ENCODE measurements around the gene RBFOX2. TPM values are rescaled to one million over a fixed set of nuclear protein-coding genes. Genes with fewer than 3 reads are reported as not detected.

Gene RBFOX2
- total and polyA plus RNA-seq, 2 experiments from 2014 or later: 88.8 to 131 TPM

DNA sequence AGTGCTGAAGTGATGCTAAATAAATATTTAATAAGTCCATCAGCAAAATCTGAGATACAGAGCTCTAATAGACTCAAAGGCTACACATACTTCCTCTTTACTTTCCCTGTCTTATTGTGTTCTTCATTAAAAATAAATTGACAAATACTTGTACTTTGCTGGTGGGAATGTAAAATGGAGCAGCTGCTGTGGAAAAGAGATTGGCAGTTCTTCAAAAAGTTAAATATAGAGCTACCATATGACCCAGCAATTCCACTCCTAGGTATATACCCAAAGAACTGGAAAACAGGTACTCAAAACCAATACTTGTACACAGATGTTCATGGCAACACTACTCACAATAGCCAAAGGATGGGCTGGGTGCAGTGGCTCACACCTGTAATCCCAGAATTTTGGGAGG, 76.0 kb downstream of the RBFOX2 start:
- peaks cover 10% of the 10 kb centered on the region for H3K4me1 Mint-ChIP-seq
- Histone ChIP-seq H3K79me2 (replicated peaks; ENCODE audit: insufficient read depth) (peaks cover 52% of the 10 kb centered on the region), H4K20me1 (replicated peaks; ENCODE audit: insufficient read depth) (0 out of 2 replicates have a peak, but pooled peaks cover 9% of the 10 kb centered on the region)

More for the DNA sequence above, 76.0 kb downstream of the RBFOX2 start:
- Histone ChIP-seq H3F3A (replicated peaks; ENCODE audit: low read depth) (no peaks in the 10 kb centered on the region), H3K27ac (ENCODE audit: low read depth) (no peak overlapping the region), H3K9me2 (ENCODE audit: insufficient read depth) (no peaks in the 10 kb centered on the region), H3K36me3 (ENCODE audit: insufficient read depth) (no peaks in the 10 kb centered on the region), H3K27me3 (ENCODE audit: insufficient read depth) (no peaks in the 10 kb centered on the region), H3K4me3 (no peak overlapping the region), H3K4me2 (no peak overlapping the region), H2AFZ (no peak overlapping the region), H3K4me1 (ENCODE audit: insufficient read depth) (no peaks in the 10 kb centered on the region)
- no peak overlapping the region for H3K4me3 Mint-ChIP-seq
- ATAC-seq (no peak), DNase-seq (ENCODE audit: low spot score) (no peak)
- TF ChIP-seq POLR2AphosphoS5 (IDR thresholded peaks at IDR 0.05; ENCODE audit: low read depth) (no peak), JUNB (IDR thresholded peaks at IDR 0.05; ENCODE audit: unreplicated experiment) (no peak), CTCF (conservative IDR thresholded peaks at IDR 0.05; ENCODE audit: low read depth in 2 of 2) (no peak), ETS1 (IDR thresholded peaks at IDR 0.05) (no peak), EZH2phosphoT487 (IDR thresholded peaks at IDR 0.05; ENCODE audit: unreplicated experiment) (no peak), EZH2 (IDR thresholded peaks at IDR 0.05; ENCODE audit: low read depth, unreplicated experiment) (no peak), ZNF331 (CRISPR knock-in tag; IDR thresholded peaks at IDR 0.05; ENCODE audit: low read depth) (no peak), NANOG (IDR thresholded peaks at IDR 0.05; ENCODE audit: borderline replicate concordance) (no peak), CREB1 (CRISPR knock-in tag; IDR thresholded peaks at IDR 0.05; ENCODE audit: low read depth) (no peak), STAT1 (IDR thresholded peaks at IDR 0.05; ENCODE audit: unreplicated experiment) (no peak), ZNF114 (CRISPR knock-in tag; IDR thresholded peaks at IDR 0.05) (no peak)
- TF ChIP-seq, protein P1, sequence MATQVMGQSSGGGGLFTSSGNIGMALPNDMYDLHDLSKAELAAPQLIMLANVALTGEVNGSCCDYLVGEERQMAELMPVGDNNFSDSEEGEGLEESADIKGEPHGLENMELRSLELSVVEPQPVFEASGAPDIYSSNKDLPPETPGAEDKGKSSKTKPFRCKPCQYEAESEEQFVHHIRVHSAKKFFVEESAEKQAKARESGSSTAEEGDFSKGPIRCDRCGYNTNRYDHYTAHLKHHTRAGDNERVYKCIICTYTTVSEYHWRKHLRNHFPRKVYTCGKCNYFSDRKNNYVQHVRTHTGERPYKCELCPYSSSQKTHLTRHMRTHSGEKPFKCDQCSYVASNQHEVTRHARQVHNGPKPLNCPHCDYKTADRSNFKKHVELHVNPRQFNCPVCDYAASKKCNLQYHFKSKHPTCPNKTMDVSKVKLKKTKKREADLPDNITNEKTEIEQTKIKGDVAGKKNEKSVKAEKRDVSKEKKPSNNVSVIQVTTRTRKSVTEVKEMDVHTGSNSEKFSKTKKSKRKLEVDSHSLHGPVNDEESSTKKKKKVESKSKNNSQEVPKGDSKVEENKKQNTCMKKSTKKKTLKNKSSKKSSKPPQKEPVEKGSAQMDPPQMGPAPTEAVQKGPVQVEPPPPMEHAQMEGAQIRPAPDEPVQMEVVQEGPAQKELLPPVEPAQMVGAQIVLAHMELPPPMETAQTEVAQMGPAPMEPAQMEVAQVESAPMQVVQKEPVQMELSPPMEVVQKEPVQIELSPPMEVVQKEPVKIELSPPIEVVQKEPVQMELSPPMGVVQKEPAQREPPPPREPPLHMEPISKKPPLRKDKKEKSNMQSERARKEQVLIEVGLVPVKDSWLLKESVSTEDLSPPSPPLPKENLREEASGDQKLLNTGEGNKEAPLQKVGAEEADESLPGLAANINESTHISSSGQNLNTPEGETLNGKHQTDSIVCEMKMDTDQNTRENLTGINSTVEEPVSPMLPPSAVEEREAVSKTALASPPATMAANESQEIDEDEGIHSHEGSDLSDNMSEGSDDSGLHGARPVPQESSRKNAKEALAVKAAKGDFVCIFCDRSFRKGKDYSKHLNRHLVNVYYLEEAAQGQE (IDR thresholded peaks at IDR 0.05; ENCODE audit: unreplicated experiment): no peak
- TF ChIP-seq, protein P2, sequence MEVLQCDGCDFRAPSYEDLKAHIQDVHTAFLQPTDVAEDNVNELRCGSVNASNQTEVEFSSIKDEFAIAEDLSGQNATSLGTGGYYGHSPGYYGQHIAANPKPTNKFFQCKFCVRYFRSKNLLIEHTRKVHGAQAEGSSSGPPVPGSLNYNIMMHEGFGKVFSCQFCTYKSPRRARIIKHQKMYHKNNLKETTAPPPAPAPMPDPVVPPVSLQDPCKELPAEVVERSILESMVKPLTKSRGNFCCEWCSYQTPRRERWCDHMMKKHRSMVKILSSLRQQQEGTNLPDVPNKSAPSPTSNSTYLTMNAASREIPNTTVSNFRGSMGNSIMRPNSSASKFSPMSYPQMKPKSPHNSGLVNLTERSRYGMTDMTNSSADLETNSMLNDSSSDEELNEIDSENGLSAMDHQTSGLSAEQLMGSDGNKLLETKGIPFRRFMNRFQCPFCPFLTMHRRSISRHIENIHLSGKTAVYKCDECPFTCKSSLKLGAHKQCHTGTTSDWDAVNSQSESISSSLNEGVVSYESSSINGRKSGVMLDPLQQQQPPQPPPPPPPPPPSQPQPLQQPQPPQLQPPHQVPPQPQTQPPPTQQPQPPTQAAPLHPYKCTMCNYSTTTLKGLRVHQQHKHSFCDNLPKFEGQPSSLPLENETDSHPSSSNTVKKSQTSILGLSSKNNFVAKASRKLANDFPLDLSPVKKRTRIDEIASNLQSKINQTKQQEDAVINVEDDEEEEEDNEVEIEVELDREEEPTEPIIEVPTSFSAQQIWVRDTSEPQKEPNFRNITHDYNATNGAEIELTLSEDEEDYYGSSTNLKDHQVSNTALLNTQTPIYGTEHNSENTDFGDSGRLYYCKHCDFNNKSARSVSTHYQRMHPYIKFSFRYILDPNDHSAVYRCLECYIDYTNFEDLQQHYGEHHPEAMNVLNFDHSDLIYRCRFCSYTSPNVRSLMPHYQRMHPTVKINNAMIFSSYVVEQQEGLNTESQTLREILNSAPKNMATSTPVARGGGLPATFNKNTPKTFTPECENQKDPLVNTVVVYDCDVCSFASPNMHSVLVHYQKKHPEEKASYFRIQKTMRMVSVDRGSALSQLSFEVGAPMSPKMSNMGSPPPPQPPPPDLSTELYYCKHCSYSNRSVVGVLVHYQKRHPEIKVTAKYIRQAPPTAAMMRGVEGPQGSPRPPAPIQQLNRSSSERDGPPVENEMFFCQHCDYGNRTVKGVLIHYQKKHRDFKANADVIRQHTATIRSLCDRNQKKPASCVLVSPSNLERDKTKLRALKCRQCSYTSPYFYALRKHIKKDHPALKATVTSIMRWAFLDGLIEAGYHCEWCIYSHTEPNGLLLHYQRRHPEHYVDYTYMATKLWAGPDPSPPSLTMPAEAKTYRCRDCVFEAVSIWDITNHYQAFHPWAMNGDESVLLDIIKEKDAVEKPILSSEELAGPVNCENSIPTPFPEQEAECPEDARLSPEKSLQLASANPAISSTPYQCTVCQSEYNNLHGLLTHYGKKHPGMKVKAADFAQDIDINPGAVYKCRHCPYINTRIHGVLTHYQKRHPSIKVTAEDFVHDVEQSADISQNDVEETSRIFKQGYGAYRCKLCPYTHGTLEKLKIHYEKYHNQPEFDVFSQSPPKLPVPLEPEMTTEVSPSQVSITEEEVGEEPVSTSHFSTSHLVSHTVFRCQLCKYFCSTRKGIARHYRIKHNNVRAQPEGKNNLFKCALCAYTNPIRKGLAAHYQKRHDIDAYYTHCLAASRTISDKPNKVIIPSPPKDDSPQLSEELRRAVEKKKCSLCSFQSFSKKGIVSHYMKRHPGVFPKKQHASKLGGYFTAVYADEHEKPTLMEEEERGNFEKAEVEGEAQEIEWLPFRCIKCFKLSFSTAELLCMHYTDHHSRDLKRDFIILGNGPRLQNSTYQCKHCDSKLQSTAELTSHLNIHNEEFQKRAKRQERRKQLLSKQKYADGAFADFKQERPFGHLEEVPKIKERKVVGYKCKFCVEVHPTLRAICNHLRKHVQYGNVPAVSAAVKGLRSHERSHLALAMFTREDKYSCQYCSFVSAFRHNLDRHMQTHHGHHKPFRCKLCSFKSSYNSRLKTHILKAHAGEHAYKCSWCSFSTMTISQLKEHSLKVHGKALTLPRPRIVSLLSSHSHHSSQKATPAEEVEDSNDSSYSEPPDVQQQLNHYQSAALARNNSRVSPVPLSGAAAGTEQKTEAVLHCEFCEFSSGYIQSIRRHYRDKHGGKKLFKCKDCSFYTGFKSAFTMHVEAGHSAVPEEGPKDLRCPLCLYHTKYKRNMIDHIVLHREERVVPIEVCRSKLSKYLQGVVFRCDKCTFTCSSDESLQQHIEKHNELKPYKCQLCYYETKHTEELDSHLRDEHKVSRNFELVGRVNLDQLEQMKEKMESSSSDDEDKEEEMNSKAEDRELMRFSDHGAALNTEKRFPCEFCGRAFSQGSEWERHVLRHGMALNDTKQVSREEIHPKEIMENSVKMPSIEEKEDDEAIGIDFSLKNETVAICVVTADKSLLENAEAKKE (CRISPR knock-in tag; IDR thresholded peaks at IDR 0.05): no peak
- H3K27ac Mint-ChIP-seq: no peak overlapping the region
- H3K9me3 Mint-ChIP-seq: no peaks in the 10 kb centered on the region
- H3K27me3 Mint-ChIP-seq (ENCODE audit: insufficient read depth, low read depth, poor library complexity): no peaks in the 10 kb centered on the region
- H3K36me3 Mint-ChIP-seq (ENCODE audit: low read depth): no peaks in the 10 kb centered on the region

All from GM23338 (cell line).